Measurements from ENCODE around the gene NF1. TPM values are rescaled to one million over a fixed set of nuclear protein-coding genes. Genes with fewer than 3 reads are reported as not detected.
"Not testable (repeated sequence)": the region's sequence is repeated elsewhere in the genome, so short reads cannot be mapped to it uniquely, and the experiment has no call there.

The NF1 gene
- total RNA-seq, 2 experiments from 2014 or later: 22.1 to 28.6 TPM

DNA sequence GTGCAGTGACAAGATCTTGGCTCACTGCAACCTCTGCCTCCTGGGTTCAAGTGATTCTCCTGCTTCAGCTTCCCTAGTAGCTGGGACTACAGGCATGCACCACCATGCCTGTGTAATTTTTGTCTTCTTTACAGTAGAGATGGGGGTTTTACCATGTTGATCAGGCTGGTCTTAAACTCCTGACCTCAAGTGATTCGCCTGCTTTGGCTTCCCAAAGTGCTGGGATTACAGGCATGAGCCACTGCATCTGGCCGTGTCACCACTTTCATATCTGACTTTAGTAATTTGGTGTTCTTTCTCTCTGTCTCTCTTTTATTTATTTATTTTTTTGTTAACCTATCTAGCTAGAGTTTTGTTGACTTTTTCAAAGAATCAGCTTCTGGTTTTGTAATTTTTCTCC is 103.9 kb downstream of the NF1 start:
- H3K27me3 Mint-ChIP-seq; H3K27ac Mint-ChIP-seq; H3K4me1 Mint-ChIP-seq; DNase-seq; ATAC-seq; H3K4me3 Mint-ChIP-seq; CTCF ChIA-PET; H3K36me3 Mint-ChIP-seq; H3K9me3 Mint-ChIP-seq (ENCODE audit: low read depth): not testable (repeated sequence)

DNA sequence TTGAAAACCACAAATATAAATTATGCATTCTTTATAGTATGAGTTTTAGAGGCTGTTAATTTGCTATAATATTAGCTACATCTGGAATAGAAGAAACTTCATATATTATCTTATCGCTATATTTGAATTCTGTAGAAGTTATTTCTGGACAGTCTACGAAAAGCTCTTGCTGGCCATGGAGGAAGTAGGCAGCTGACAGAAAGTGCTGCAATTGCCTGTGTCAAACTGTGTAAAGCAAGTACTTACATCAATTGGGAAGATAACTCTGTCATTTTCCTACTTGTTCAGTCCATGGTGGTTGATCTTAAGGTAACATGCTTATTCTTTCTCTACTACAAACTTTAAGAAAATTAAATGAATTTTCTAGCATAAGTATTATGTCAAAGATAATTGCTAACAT is 105.5 kb downstream of the NF1 start:
- no peaks in the 10 kb centered on the region for H3K27me3 Mint-ChIP-seq
- no peak overlapping the region for H3K27ac Mint-ChIP-seq
- H3K36me3 Mint-ChIP-seq: peaks cover 4% of the 10 kb centered on the region
- CTCF ChIA-PET: interaction anchor here (1.2 kb wide), 1 partner anchor 9 kb away, joined by 4 read pairs; no protein-coding TSS in a partner anchor
- ATAC-seq (no peak), DNase-seq (no peak)
- H3K9me3 Mint-ChIP-seq (ENCODE audit: low read depth): no peaks in the 10 kb centered on the region
- no peak overlapping the region for H3K4me3 Mint-ChIP-seq
- no peaks in the 10 kb centered on the region for H3K4me1 Mint-ChIP-seq

DNA sequence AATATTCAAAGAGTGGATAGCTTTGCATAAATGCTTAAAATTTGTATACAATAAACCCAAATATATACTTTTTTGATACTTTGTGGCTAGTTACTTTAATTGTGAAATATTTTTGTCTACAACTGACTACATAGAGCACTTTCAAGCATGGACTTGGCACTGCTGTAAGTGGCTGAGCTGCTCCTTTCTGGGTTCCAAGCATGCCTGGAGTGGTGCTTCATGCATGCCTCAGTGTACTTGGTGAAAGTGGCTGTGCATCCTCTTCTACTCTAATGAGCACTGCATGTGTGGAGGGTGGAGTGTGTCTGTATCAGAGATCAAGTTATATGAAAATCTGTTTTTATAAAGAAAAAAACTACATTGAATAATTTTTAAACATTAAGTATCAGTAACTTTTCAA is 108.2 kb downstream of the NF1 start:
- no peaks in the 10 kb centered on the region for H3K9me3 Mint-ChIP-seq (ENCODE audit: low read depth)
- H3K4me1 Mint-ChIP-seq: no peaks in the 10 kb centered on the region
- peaks cover 4% of the 10 kb centered on the region for H3K36me3 Mint-ChIP-seq
- CTCF ChIA-PET: no interaction called here
- no peak overlapping the region for H3K4me3 Mint-ChIP-seq
- ATAC-seq (no peak), DNase-seq (no peak)
- no peak overlapping the region for H3K27ac Mint-ChIP-seq
- H3K27me3 Mint-ChIP-seq: no peaks in the 10 kb centered on the region

DNA sequence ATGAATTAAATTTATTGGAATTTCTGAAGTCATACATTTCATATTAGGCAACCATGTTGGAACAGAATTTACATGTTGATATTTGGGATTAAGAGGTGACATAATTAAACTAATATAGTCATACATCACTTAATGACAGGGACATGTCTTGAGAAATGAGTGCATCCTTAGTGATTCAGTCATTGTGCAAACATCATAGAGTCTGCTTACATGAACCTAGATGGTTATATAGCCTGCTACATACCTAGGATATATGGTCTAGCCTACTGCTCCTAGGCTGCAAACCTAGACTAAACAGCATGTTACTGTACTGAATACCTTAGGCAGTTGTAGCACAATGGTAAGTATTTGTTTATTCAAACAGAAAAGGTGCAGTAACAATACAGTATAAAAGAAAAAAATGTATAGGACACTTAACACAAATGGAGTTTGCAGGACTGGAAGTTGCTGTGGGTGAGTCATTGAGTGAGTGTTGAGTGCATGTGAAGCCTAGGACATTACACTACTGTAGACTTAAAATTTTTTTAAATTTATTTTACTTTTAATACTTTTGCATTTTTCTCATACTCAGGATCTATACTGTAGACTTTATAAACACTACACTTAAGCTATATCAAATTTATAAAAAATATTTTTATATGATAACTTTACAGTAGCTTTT is 116.7 kb downstream of the NF1 start:
- H3K4me1 Mint-ChIP-seq: no peaks in the 10 kb centered on the region
- CTCF ChIA-PET: no interaction called here
- H3K9me3 Mint-ChIP-seq (ENCODE audit: low read depth): no peaks in the 10 kb centered on the region
- DNase-seq (no peak), ATAC-seq (no peak)
- H3K27me3 Mint-ChIP-seq: no peaks in the 10 kb centered on the region
- no peak overlapping the region for H3K4me3 Mint-ChIP-seq
- peaks cover 1% of the 10 kb centered on the region for H3K36me3 Mint-ChIP-seq
- H3K27ac Mint-ChIP-seq: no peak overlapping the region

DNA sequence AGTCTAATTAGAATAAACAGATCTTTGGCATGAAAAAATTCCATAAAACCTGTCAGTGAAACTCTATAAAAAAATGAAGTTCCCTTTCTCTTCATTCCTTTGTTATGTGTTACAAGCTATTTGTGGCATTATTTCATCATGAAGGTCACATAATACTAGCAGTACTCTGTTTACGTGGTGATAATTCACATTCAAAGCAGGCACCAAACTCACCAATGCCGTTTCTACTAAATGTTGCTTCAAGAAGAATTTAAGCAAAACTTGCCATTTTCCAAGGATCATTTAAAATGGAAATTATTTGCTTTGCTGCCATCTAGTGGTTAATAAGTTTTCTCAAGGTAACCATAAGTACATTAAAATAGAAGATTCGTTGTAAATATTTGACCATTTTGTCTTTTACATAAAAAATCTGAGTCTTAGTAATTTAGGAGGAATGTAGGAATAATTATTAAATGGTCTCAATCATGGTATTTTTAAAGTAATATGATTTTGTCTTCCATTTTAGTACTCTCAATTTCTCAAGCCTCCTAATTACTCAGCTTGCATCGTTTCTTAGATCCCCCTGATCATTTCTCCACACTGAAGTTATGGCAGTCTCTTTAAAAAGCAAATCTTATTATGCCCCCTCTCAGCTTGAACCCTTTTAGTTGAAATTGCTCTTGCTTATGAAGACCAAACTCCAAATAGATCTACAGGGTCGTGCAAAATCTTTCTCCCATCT is 121.4 kb downstream of the NF1 start:
- Mint-ChIP-seq H3K4me1 (no peaks in the 10 kb centered on the region), H3K36me3 (peaks cover 5% of the 10 kb centered on the region), H3K4me3 (no peak overlapping the region), H3K27me3 (no peaks in the 10 kb centered on the region), H3K9me3 (ENCODE audit: low read depth) (no peaks in the 10 kb centered on the region), H3K27ac (no peak overlapping the region)
- ATAC-seq: no peak
- no peak for DNase-seq
- CTCF ChIA-PET: interaction anchor here (0.7 to 3.5 kb wide), 12 partner anchors 11 to 216 kb away, joined by 3 to 26 read pairs (median 4); no protein-coding TSS in a partner anchor

DNA sequence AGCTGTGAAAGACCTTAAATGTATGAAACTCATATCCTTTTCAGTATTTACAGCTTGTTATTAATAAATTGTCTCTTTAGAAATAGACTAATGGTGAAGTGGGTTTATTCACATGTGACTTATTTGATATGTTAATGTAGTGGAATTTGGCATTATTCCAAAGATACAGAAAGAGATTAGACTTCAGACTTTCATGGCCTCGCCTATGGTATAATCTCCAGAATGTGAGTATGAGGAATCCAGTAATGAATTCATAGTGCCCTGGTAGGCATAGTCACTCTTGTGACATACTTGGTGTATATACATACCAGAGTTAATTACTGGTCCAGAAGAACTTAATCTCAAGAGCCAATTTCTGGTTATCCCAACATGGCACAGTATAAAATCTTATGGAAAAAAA is 129.6 kb downstream of the NF1 start:
- H3K4me3 Mint-ChIP-seq: no peak overlapping the region
- no peaks in the 10 kb centered on the region for H3K27me3 Mint-ChIP-seq
- DNase-seq: no peak
- CTCF ChIA-PET: interaction anchor here (1.5 to 1.6 kb wide), 2 partner anchors 15 to 149 kb away, joined by 3 to 4 read pairs; no protein-coding TSS in a partner anchor
- ATAC-seq: no peak
- peaks cover 5% of the 10 kb centered on the region for H3K36me3 Mint-ChIP-seq
- H3K4me1 Mint-ChIP-seq: peaks cover 2% of the 10 kb centered on the region
- no peaks in the 10 kb centered on the region for H3K9me3 Mint-ChIP-seq (ENCODE audit: low read depth)
- H3K27ac Mint-ChIP-seq: no peak overlapping the region

DNA sequence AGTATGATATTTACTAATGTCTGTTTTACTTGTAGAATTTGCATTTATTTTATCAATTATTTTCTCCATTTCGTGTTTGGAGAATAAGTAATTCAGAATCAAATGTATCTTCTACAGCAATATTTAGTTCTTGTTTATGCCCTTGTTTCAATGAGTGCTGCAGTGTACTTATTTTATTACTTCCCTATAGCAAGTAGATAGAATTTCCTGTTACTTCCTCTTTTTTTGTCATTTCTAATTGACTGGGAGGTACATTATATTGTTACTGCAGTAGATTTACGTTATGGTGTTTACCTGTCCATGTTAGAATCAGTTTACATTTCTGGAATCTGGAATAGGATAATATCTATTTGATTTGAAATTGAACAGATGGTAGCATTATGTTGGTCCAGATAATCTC is 131.1 kb downstream of the NF1 start:
- CTCF ChIA-PET: no interaction called here
- Mint-ChIP-seq H3K4me3 (no peak overlapping the region), H3K9me3 (ENCODE audit: low read depth) (no peaks in the 10 kb centered on the region), H3K27ac (no peak overlapping the region), H3K4me1 (peaks cover 2% of the 10 kb centered on the region), H3K36me3 (peaks cover 5% of the 10 kb centered on the region), H3K27me3 (no peaks in the 10 kb centered on the region)
- ATAC-seq (no peak), DNase-seq (no peak)

DNA sequence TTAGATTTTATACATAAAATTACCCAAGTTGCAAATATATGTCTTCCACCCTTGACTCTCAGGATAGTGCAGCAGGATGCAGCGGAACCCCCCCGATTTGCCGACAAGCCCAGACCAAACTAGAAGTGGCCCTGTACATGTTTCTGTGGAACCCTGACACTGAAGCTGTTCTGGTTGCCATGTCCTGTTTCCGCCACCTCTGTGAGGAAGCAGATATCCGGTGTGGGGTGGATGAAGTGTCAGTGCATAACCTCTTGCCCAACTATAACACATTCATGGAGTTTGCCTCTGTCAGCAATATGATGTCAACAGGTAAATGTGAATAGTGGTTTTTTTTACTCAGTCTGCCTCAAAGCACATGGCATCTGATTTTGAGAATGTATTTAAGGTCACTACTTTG is 131.6 kb downstream of the NF1 start:
- no peaks in the 10 kb centered on the region for H3K9me3 Mint-ChIP-seq (ENCODE audit: low read depth)
- no peaks in the 10 kb centered on the region for H3K27me3 Mint-ChIP-seq
- CTCF ChIA-PET: interaction anchor here (1.4 kb wide), 1 partner anchor 10 kb away, joined by 7 read pairs; no protein-coding TSS in a partner anchor
- ATAC-seq (no peak), DNase-seq (no peak)
- no peak overlapping the region for H3K4me3 Mint-ChIP-seq
- H3K4me1 Mint-ChIP-seq: peaks cover 2% of the 10 kb centered on the region
- peaks cover 7% of the 10 kb centered on the region for H3K36me3 Mint-ChIP-seq
- H3K27ac Mint-ChIP-seq: no peak overlapping the region

DNA sequence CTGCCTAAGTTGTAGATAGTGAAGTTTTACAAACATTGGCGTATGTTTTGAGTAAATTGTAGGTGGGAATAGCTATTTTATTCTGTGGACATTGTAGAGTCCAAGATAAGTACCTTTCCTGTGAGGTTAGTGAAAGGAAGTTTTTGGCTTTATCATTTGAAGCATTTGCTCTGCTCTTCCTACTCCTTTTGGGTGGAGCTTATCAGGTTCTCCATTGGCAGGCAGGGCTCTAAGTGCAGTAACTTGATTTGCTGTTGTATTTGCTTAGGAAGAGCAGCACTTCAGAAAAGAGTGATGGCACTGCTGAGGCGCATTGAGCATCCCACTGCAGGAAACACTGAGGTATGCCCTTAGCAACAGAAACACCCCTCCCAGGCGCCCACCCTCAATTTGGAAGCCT is 132.2 kb downstream of the NF1 start:
- no peaks in the 10 kb centered on the region for H3K9me3 Mint-ChIP-seq (ENCODE audit: low read depth)
- peaks cover 2% of the 10 kb centered on the region for H3K4me1 Mint-ChIP-seq
- no peak overlapping the region for H3K27ac Mint-ChIP-seq
- no peak overlapping the region for H3K4me3 Mint-ChIP-seq
- CTCF ChIA-PET: interaction anchor here (1.4 kb wide), 1 partner anchor 11 kb away, joined by 7 read pairs; no protein-coding TSS in a partner anchor
- no peaks in the 10 kb centered on the region for H3K27me3 Mint-ChIP-seq
- peaks cover 10% of the 10 kb centered on the region for H3K36me3 Mint-ChIP-seq
- no peak for ATAC-seq
- DNase-seq: no peak

DNA sequence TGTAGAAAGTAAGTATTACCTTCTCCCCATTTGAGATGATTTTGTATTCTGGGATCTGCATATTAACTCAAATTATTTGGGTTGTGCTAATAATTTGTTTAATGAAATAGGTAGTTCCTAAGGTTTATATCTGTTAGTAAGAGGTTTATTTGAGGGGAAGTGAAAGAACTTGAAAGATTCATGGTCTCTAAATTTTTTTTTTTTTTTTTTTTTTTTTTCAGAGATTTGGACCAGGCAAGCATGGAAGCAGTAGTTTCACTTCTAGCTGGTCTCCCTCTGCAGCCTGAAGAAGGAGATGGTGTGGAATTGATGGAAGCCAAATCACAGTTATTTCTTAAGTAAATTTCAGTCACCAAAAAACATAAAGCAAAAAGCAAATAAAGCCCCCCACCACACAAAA is 137.1 kb downstream of the NF1 start:
- CTCF ChIA-PET: no interaction called here
- DNase-seq (no peak), ATAC-seq (no peak)
- no peaks in the 10 kb centered on the region for H3K27me3 Mint-ChIP-seq
- H3K4me1 Mint-ChIP-seq: no peaks in the 10 kb centered on the region
- peaks cover 25% of the 10 kb centered on the region for H3K36me3 Mint-ChIP-seq
- H3K4me3 Mint-ChIP-seq: no peak overlapping the region
- H3K9me3 Mint-ChIP-seq (ENCODE audit: low read depth): no peaks in the 10 kb centered on the region
- no peak overlapping the region for H3K27ac Mint-ChIP-seq

DNA sequence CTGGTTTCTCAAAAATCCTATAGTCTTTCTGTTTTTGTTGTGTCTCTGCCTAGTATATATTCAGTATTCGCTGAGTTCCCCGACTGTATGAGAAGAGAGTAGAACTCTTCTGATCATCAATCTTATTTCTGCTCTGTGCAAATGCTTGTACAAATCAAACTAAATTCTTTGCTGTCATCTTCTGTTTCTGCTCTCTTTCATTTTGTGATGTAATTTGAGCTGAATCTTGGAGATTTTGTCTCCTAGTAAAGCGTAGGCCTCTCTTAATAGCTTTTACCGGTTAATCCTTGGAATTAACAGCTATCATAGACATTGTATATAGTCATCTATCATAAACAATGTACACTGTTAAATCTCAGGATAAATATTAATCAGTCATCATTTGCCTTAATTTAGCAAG is 140.3 kb downstream of the NF1 start:
- ATAC-seq (no peak), DNase-seq (no peak)
- Mint-ChIP-seq H3K4me3 (no peak overlapping the region), H3K9me3 (ENCODE audit: low read depth) (no peaks in the 10 kb centered on the region), H3K27ac (no peak overlapping the region), H3K4me1 (no peaks in the 10 kb centered on the region), H3K36me3 (peaks cover 24% of the 10 kb centered on the region), H3K27me3 (no peaks in the 10 kb centered on the region)
- CTCF ChIA-PET: interaction anchor here (1.0 kb wide), 2 partner anchors 19 to 143 kb away, joined by 3 to 4 read pairs; no protein-coding TSS in a partner anchor

DNA sequence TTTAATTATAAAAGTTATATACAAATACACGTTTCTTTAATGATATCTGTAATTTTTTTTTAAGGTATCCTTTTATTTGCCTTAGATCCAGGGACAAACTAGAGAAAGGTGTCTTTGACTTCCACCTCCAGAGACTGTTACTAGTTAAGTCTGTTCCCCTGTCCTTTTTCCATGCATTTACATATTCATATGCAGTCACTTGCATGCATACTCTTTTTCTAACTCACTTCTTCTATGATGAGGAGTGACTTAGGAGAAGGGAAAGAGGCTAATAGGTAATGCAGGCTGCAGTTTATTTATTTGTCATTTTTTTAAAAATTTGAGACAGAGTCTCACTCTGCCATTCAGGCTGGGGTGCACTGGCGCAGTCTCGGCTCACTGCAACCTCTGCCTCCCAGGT is 141.4 kb downstream of the NF1 start:
- CTCF ChIA-PET: no interaction called here
- Mint-ChIP-seq H3K4me3 (no peak overlapping the region), H3K4me1 (peaks cover 1% of the 10 kb centered on the region), H3K27ac (no peak overlapping the region), H3K9me3 (ENCODE audit: low read depth) (no peaks in the 10 kb centered on the region), H3K36me3 (peaks cover 29% of the 10 kb centered on the region), H3K27me3 (no peaks in the 10 kb centered on the region)
- no peak for ATAC-seq
- no peak for DNase-seq

DNA sequence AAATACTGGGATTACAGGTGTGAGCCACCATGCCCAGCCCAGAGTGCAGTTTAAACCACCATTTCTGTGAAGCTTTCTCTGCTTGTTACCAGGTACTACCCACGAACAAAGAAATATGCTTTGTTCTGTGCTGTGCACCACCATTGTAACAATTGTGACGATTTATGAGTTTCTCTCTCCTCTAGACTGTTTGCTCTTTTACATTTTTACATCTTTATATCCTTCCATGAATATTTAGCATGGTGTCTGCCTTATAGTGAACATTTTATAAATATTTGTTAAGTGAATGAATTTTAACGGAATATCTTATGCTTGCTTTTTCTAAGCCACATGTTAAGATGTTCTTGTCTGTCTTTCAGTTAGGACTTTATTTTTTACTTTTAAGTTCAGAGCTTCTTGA is 141.9 kb downstream of the NF1 start:
- H3K9me3 Mint-ChIP-seq (ENCODE audit: low read depth): no peaks in the 10 kb centered on the region
- H3K27ac Mint-ChIP-seq: no peak overlapping the region
- H3K4me3 Mint-ChIP-seq: no peak overlapping the region
- no peaks in the 10 kb centered on the region for H3K27me3 Mint-ChIP-seq
- no peak for DNase-seq
- peaks cover 6% of the 10 kb centered on the region for H3K4me1 Mint-ChIP-seq
- CTCF ChIA-PET: no interaction called here
- peaks cover 29% of the 10 kb centered on the region for H3K36me3 Mint-ChIP-seq
- ATAC-seq: no peak

DNA sequence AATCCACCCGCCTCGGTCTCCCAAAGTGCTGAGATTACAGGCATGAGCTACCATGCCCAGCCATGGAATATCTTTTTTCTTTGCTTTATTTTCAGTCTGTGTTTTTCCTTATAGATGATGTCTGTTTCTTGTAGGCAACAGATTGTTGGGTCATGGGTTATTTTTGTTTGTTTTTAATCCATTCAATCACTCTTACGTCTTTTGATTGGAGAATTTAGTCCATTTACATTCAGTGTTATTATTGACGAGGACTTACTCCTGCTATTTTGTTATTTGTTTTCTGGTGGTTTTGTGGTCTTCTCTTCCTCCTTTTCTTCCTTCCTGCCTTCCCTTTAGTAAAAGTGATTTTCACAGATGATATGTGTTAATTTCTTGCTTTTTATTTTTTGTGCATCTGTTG is 146.3 kb downstream of the NF1 start:
- H3K9me3 Mint-ChIP-seq (ENCODE audit: low read depth): no peaks in the 10 kb centered on the region
- H3K27me3 Mint-ChIP-seq: no peaks in the 10 kb centered on the region
- H3K4me1 Mint-ChIP-seq: peaks cover 6% of the 10 kb centered on the region
- DNase-seq: no peak
- H3K36me3 Mint-ChIP-seq: peaks cover 18% of the 10 kb centered on the region
- ATAC-seq: no peak
- CTCF ChIA-PET: no interaction called here
- H3K4me3 Mint-ChIP-seq: no peak overlapping the region
- no peak overlapping the region for H3K27ac Mint-ChIP-seq
